HUES48 (cell line): ENCODE measurements around the gene TKTL1.

Experiments used
- H3K27ac ChIP-seq: one replicate; pipeline ENCODE4 v1.7.0; 2013; ENCODE audit warnings: low read depth, low read length, inconsistent platforms
- H3K27me3 ChIP-seq: 2 replicates; pipeline ENCODE4 v1.6.1; 2013; ENCODE audit warnings: mild to moderate bottlenecking, low read length; ENCODE audit not compliant: control insufficient read depth, insufficient read depth
- H3K36me3 ChIP-seq: 2 replicates; pipeline ENCODE4 v1.6.1; 2013; ENCODE audit warnings: low read length; ENCODE audit not compliant: control insufficient read depth, insufficient read depth
- H3K4me1 ChIP-seq: 2 replicates; pipeline ENCODE4 v1.6.1; 2013; ENCODE audit warnings: mild to moderate bottlenecking, low read length; ENCODE audit not compliant: control insufficient read depth, insufficient read depth
- H3K4me3 ChIP-seq: 2 replicates; pipeline ENCODE4 v1.5.1; 2013; ENCODE audit warnings: mild to moderate bottlenecking, low read depth, low read length
- H3K9ac ChIP-seq: 2 replicates; pipeline ENCODE4 v1.6.1; 2013; ENCODE audit warnings: mild to moderate bottlenecking, low read depth, low read length, moderate library complexity
- H3K9me3 ChIP-seq: 2 replicates; pipeline ENCODE4 v1.6.1; 2013; ENCODE audit warnings: low read length; ENCODE audit not compliant: control insufficient read depth, insufficient read depth

TKTL1 gene

GRCh38 chrX:154365052-154365600 is 69.5 kb downstream of the TKTL1 start:
- no peak overlapping the region for H3K27ac ChIP-seq
- peaks cover 33% of the 10 kb centered on the region for H3K9me3 ChIP-seq
- H3K9ac ChIP-seq = no peak overlapping the region
- no peaks in the 10 kb centered on the region for H3K4me1 ChIP-seq
- no peak overlapping the region for H3K4me3 ChIP-seq
- H3K36me3 ChIP-seq = peaks cover 86% of the 10 kb centered on the region
- H3K27me3 ChIP-seq = no peaks in the 10 kb centered on the region

GRCh38 chrX:154365997-154366665 is 70.5 kb downstream of the TKTL1 start:
- Histone ChIP-seq H3K27ac (no peak overlapping the region), H3K4me1 (no peaks in the 10 kb centered on the region), H3K4me3 (no peak overlapping the region), H3K9me3 (peaks cover 29% of the 10 kb centered on the region), H3K27me3 (no peaks in the 10 kb centered on the region), H3K9ac (no peak overlapping the region), H3K36me3 (peaks cover 78% of the 10 kb centered on the region)

DNA sequence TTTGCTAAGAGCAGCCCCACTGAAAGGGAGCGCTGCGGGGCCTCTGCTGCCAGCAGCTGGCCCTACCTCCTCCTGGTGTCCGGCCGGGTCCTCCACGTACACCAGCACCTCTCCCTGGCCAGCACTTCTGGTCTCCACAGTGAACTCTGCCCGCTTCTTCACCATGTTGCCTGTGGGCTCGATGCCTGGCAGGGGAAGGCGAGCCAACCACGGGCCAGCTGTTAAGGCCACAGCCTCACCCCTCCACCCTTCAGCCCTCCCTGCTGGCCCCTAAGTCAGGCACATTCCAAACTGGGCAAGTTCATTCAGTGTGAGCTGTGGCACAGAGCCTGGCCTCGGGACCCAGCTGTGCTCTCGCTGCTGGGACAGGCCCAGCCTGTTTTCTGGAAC is 71.1 kb downstream of the TKTL1 start:
- Histone ChIP-seq H3K9me3 (peaks cover 27% of the 10 kb centered on the region), H3K9ac (no peak overlapping the region), H3K4me3 (no peak overlapping the region), H3K27me3 (no peaks in the 10 kb centered on the region), H3K4me1 (no peaks in the 10 kb centered on the region), H3K27ac (peak overlapping the region; percentile 26), H3K36me3 (peaks cover 73% of the 10 kb centered on the region)

- no peaks in the 10 kb centered on the region for H3K27me3 ChIP-seq
- H3K36me3 ChIP-seq = peaks cover 62% of the 10 kb centered on the region
- H3K4me1 ChIP-seq = peaks cover 7% of the 10 kb centered on the region; the same call in 1 of the 2 replicates
- H3K27ac ChIP-seq = peak overlapping the region; percentile 97
- H3K9me3 ChIP-seq = peaks cover 27% of the 10 kb centered on the region
- H3K4me3 ChIP-seq = 0 out of 2 replicates have a peak overlapping the region, but pooled peaks have one; percentile 92
- no peak overlapping the region for H3K9ac ChIP-seq
Observed at GRCh38 chrX:154367474-154368308, 72.1 kb downstream of the TKTL1 start.

- Histone ChIP-seq H3K4me3 (peak overlapping the region; percentile 92), H3K27me3 (0 out of 2 replicates have a peak, but pooled peaks cover 1% of the 10 kb centered on the region), H3K4me1 (peaks cover 15% of the 10 kb centered on the region), H3K9me3 (peaks cover 30% of the 10 kb centered on the region), H3K9ac (peak overlapping the region; percentile 81), H3K27ac (peak overlapping the region; percentile 97), H3K36me3 (peaks cover 54% of the 10 kb centered on the region)
Observed at GRCh38 chrX:154368630-154369448, 73.2 kb downstream of the TKTL1 start.

DNA sequence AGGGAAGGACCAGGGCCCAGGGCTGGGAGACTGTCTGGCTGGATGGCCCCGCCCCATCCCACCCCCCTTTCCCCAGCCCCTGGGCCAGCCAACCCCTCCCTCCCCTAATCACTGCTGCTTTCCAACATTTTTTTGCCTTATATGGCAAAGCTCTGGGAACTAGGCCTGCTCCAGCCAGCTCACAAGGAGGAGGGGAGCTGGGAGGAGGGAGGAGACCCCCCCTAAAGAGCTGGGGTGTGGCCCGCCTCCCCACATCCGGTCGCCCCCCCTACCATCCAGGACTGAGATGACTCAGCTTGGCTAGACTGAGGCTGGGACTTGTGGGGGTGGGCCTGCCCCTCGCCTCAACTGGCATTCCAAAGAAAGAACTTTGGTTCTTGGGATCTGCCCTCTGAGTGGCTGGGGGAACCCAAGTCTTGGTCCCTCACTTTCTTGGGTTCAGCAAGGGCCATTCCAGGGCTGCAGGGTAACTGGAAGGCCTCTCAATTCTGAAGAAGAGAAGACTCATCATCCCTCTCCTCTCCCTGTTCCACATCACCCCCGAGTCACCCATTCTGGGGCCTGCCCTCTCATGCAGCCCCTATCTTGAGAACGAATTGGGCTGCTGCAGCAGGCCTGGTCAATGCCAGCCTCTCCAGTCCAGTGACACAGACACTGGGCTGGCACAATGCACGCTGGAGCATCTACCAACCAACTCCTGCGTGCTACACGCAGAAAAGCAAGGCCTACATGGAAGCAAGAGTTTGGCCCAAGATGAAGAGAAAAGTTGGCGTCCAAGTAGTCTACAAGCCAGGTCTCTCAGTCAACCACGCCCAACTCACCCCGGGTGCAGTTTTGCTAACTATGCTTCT is 74.1 kb downstream of the TKTL1 start:
- H3K9me3 ChIP-seq = peaks cover 28% of the 10 kb centered on the region
- peak overlapping the region; percentile 97 for H3K27ac ChIP-seq
- H3K36me3 ChIP-seq = peaks cover 46% of the 10 kb centered on the region
- peaks cover 4% of the 10 kb centered on the region; the same call in 1 of the 2 replicates for H3K27me3 ChIP-seq
- peak overlapping the region; percentile 99 for H3K9ac ChIP-seq
- H3K4me1 ChIP-seq = peaks cover 18% of the 10 kb centered on the region
- peak overlapping the region; percentile 92 for H3K4me3 ChIP-seq

GRCh38 chrX:154370300-154371016 is 74.9 kb downstream of the TKTL1 start:
- peaks cover 4% of the 10 kb centered on the region; the same call in 1 of the 2 replicates for H3K27me3 ChIP-seq
- peak overlapping the region; percentile 92 for H3K4me3 ChIP-seq
- H3K4me1 ChIP-seq = peaks cover 18% of the 10 kb centered on the region
- peaks cover 26% of the 10 kb centered on the region for H3K9me3 ChIP-seq
- H3K9ac ChIP-seq = peak overlapping the region; percentile 99
- peak overlapping the region; percentile 97 for H3K27ac ChIP-seq
- H3K36me3 ChIP-seq = peaks cover 38% of the 10 kb centered on the region

- peaks cover 31% of the 10 kb centered on the region for H3K36me3 ChIP-seq
- peaks cover 26% of the 10 kb centered on the region for H3K9me3 ChIP-seq
- peak overlapping the region; percentile 92 for H3K4me3 ChIP-seq
- peak overlapping the region; percentile 99 for H3K9ac ChIP-seq
- H3K27me3 ChIP-seq = peaks cover 4% of the 10 kb centered on the region; the same call in 1 of the 2 replicates
- H3K27ac ChIP-seq = peak overlapping the region; percentile 97
- H3K4me1 ChIP-seq = peaks cover 18% of the 10 kb centered on the region
Observed at GRCh38 chrX:154371017-154371788, 75.6 kb downstream of the TKTL1 start.

- H3K27ac ChIP-seq = no peak overlapping the region
- peaks cover 18% of the 10 kb centered on the region for H3K4me1 ChIP-seq
- H3K9me3 ChIP-seq = peaks cover 24% of the 10 kb centered on the region
- no peak overlapping the region for H3K9ac ChIP-seq
- peaks cover 4% of the 10 kb centered on the region; the same call in 1 of the 2 replicates for H3K27me3 ChIP-seq
- peak overlapping the region; percentile 61 for H3K4me3 ChIP-seq
- H3K36me3 ChIP-seq = peaks cover 24% of the 10 kb centered on the region
Observed at GRCh38 chrX:154371789-154372300, 76.2 kb downstream of the TKTL1 start.
